ENCODE results near the gene PIEZO2. TPM values are rescaled to one million over a fixed set of nuclear protein-coding genes. Genes with fewer than 3 reads are reported as not detected.
A peak's percentile ranks its signal among the peaks of the same experiment; 100 is the strongest.
"Not testable (repeated sequence)": the region's sequence is repeated elsewhere in the genome, so short reads cannot be mapped to it uniquely, and the experiment has no call there.

Gene PIEZO2
- polyA plus RNA-seq, 5 donors: 177 to 232 (median 217) TPM

- DNase-seq: peak in 1 of 2 donors; percentile 61
These were observed 5.1 kb upstream of the PIEZO2 start for GRCh38 chr18:11154368-11154989.

GRCh38 chr18:11153097-11153496, 3.7 kb upstream of the PIEZO2 start:
- DNase-seq: no peak

GRCh38 chr18:11150271-11150615, 874 bp upstream of the PIEZO2 start:
- DNase-seq: no peak

GRCh38 chr18:11148680-11149440, 509 bp downstream of the PIEZO2 start:
- DNase-seq: no peak

DNA sequence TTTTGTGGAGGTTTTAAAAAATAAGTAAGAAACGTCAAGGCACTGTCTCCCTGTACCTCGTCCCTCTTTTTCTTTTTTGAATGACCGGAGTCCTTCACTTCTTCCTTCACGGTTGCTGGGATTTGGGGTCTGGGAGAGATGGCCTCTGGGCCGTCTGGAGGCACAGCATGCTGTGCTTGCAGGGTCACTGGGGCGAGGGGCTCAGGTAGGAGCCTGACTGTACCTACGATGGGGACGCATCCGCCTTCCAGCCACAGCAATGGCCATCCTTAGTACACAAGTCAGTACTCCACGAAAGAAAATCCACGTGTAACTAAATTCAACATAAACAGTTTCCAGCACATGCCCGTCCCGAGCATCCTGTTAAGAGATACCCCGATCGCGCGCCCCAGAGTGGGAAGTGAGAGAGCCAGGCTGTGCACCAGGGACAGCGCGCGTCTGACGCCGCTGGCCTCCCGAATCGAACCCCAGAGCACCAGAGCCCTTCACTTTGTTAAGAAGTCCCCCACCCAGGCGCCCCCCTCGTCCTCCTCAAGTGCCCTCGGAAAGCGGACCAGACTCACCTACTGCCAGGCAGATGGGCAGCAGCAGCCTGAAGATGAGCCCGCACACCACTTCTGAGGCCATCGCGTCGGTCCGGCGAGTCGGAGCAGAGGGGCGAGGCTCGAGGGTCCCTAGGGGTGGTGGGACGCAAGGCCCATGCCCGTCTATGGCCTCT, 1.2 kb downstream of the PIEZO2 start:
- DNase-seq: no peak

DNA sequence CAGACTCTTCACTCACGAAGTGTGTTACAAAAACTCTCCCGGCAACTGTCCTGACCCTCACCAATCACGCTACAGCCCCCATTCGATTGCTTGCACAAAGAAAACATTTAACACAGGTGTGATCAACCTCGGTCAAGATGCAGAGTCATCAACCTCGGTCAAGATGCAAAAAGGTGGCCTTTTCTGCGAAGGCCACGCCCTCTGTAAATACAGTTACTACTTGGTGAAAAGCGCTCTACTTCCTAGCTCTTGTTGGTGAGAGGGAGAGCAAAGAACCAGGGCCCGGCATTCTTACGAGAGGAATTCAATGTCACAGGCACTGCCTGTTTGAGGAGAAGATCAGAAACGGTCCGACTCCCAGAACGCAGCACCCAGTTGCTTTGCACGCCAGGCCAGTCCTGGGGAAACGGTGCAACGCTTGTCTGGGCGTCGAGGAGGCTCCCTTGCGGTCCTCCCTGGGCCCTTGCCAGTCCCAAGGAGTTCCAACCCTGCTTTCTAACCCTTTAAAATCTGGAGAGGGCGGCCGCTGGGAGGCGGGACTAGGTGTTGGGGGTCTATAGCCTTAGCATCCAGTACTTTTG, 1.9 kb downstream of the PIEZO2 start:
- DNase-seq: no peak

- no peak for DNase-seq
These were observed 2.4 kb downstream of the PIEZO2 start for GRCh38 chr18:11146947-11147345.

- no peak for DNase-seq
These were observed 3.0 kb downstream of the PIEZO2 start for GRCh38 chr18:11146238-11146946.

- no peak for DNase-seq
These were observed 3.8 kb downstream of the PIEZO2 start for GRCh38 chr18:11145413-11146191.

DNA sequence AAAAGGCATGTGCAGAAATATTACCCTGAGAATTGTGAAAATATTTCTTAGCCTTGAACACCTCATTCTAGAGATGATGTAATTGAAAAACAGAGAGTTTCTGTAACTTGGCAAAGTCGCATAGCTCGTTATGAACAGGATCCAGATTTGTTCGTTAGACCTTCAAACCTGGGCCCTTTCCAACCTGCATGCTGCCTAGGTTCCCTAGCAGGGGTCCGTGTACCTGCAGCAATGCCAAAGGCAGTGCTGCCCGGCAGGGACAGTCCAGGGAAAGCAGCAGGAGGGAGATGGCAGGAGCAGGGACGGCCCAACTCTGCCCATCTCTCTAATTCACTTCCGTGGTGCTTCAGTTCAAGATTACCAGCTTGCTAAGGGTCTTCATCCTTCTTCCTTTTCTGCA, 12.0 kb downstream of the PIEZO2 start:
- DNase-seq: no peak

DNA sequence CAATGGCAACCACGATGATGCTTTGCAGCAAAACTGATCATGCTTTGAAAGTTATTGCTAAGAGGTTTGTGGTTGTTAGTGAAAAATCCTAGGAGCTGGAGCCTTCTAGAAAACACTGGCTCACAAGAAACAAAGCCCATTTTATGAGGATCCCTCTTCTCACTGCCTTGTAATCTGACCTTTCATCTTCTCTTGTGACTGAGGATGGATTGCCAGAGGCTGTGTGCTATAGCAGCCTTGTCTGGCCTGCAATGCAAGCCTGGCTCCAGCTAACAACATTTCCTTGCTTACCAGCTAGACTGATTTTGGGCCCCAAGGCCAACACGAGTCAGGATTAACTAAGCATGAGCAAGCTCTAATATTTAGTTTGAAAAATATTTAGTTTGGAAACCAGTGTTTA, 13.1 kb downstream of the PIEZO2 start:
- DNase-seq: no peak

DNA sequence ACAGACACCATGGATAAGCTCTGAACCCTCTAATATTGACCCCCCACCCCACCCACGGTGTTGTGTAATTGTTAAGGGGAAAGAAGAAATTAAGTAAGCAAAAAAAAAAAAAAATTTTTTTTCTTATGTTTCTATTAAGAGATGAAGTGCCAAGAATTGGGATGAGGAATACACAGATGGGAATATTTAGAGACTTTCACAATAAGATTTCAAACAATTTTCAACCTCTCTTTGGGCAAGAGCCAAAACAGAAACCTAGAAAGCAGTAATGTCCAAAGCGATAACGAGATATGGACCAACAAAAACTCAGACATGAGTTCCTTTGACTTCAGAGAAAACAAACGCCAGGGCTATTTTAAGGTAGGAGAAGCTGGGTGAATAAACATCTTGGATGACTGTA, 14.4 kb downstream of the PIEZO2 start:
- no peak for DNase-seq

GRCh38 chr18:11129059-11129458, 20.3 kb downstream of the PIEZO2 start:
- DNase-seq: not testable (repeated sequence)

DNA sequence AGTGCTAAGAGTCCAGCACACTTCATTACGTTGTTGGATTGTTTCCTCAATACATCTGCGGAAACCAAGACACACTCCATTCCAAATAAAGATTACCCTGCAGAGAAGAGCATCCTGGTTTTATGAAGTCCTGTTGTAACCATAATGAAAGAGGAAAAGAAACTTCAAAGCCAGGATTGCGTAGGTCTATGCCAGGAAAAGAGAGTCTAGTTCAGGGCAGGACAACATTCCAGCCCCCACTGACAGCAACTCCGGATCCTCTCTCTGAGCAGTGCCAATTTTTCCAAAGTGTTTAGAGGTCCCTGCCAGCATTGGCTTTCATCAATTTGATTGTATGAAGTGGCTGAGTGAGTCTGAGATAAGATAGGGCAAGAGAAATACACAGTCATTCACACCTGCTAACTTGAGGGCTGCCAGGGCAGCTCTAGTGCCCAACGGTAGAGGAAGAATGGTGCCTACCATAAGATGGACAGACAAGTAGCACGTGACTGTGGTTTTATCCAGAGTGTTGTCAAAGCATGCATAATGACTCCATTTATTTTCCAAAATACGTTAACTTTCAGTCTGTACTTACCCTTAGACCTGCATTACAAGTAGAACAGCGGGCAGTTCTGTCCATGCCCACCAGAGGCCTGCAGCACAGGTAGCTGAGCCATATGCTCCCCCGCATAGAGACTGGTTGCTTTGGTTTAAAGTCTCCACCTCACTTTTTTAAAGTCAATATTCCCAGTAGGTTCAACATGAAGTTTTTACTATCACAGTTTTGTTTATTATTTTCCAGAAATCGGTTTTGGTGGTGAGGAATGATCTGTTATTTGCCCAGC, 23.7 kb downstream of the PIEZO2 start:
- DNase-seq: peak; percentile 87 to 92

- DNase-seq: no peak
These were observed 25.3 kb downstream of the PIEZO2 start for GRCh38 chr18:11124054-11124453.

DNA sequence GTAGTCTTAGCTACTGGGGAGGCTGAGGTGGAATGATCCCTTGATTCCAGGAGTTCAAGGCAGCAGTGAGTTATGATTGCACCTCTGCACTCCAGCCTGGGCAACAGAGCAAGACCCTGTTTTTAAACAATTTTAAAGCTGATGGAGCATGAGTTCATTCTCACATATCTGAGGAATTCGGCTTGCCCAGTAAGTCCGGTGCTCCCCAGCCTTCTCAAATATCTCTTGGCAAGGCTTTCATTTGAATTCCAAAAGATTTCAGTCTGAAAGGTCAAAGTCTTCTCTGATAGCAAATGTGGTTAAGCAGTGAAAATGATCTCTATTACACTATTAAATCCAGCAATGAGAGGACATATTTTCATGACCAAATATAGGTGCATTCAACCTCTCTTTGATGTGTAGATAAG, 27.9 kb downstream of the PIEZO2 start:
- no peak for DNase-seq

DNA sequence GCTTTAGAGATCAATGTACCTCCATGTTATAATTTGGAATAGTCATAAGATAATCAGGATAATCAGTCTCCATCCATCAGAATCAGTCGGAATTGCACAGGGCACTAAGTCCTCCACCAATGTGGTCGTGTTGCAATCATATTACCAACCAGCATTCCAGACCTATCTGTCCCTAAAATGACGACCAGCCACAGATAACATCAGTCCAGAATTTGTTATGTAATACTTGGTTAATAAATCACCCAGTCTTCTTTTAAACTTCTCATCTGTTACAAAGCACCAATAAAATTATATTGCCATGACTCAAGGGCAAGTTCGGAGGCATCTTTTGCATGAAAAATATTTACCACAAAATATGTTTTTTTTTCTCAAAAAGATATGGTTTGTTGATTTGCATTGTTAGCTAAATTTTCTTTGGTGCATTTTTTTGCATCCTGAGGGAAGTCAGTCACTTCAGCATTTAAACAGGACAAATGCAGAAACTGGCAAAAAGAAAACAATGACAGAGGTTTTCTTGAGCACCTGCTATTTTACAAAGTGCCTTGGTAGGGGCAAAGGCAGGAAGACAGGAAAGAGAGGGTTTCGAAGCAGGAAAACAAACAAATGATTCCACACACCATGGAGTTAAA, 29.3 kb downstream of the PIEZO2 start:
- no peak for DNase-seq

DNA sequence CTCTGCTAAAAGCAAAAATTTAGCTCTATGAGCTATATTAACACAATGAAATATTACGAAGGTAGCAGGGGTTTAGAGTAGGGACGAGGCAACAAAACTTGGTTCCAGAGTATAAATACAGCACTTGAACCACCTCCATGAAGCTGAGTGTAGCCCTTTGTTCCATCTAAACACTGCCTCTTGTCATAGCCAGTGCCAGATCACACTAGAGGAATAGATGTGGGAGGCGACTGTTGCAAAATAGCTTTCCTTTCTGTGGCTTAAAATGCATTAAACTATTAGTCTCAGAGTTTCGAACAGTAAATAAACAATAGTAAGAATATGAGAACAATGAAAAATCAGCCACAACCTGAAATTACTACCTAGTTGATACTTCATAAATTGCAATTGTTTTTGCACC, 29.8 kb downstream of the PIEZO2 start:
- no peak for DNase-seq

GRCh38 chr18:11118051-11118766, 31.2 kb downstream of the PIEZO2 start:
- DNase-seq: no peak
